Lower leg skin (tissue), 4 donors: ENCODE measurements around the gene SNRPN. TPM values are rescaled to one million over a fixed set of nuclear protein-coding genes. Genes with fewer than 3 reads are reported as not detected.
"Not testable (repeated sequence)": the region's sequence is repeated elsewhere in the genome, so short reads cannot be mapped to it uniquely, and the experiment has no call there.

ENCODE experiments used
- DNase-seq, 2 donors: peaks; one replicate each; pipeline ENCODE4 v3.0.0-alpha.2; 2019; ENCODE audit warnings: low spot score in 2 of 2
- H3K4me3 ChIP-seq: fragments of 200-600 bp; sonication (generic); 2 replicates; pipeline ENCODE4 v1.5.1; 2017; ENCODE audit warnings: mild to moderate bottlenecking, low read depth; ENCODE audit not compliant: poor library complexity, severe bottlenecking
- CTCF ChIP-seq, 3 donors: fragments of 450-650 bp; IDR thresholded peaks; one replicate each; pipeline ENCODE4 v1.5.1; 2016; ENCODE audit warnings: antibody characterized with exemption in 3 of 3, mild to moderate bottlenecking in 3 of 3, moderate library complexity in 2 of 3
- POLR2A ChIP-seq, 2 donors: fragments of 450-650 bp; IDR thresholded peaks; one replicate each; pipeline ENCODE4 v1.6.1; 2016 to 2017; ENCODE audit warnings: antibody characterized with exemption in 2 of 2, mild to moderate bottlenecking in 1 of 2, moderate library complexity in 1 of 2
- WGBS, 2 donors: methylation state at CpG; one replicate each; pipeline ENCODE4 v1.1.5; 2018; 5-methylcytosine and 5-hydroxymethylcytosine counted together
- intact Hi-C: fragments of 100-400 bp; cut with DNase I; formaldehyde crosslinking; loops from one replicate; pipeline ENCODE4 v1.15.0; 2023; ENCODE audit warnings: low total_unique reads
- total RNA-seq, 4 donors: library from RNA; depleted of rRNA; stranded (reverse); fragments of >200 nt; gene quantifications; one replicate each; pipeline ENCODE4 v1.1.0, GENCODE V29; 2016

SNRPN gene
- total RNA-seq, 4 donors from 2014 or later: 36.8 to 53.5 (median 45.0) TPM

GRCh38 chr15:24962880-24963279 is 8.1 kb downstream of the SNRPN start:
- intact Hi-C loops: no loop called here
- WGBS, 2 donors: 91 to 97% methylated on average over 4 of the region's 4 CpGs
- H3K4me3 ChIP-seq: no peak overlapping the region
- no peak for TF ChIP-seq POLR2A (IDR thresholded peaks at IDR 0.05)
- no peak for TF ChIP-seq CTCF (IDR thresholded peaks at IDR 0.05)
- no peak for DNase-seq

- intact Hi-C loops: no loop called here
- H3K4me3 ChIP-seq: no peak overlapping the region
- TF ChIP-seq CTCF (IDR thresholded peaks at IDR 0.05): no peak
- TF ChIP-seq POLR2A (IDR thresholded peaks at IDR 0.05): no peak
- no peak for DNase-seq
- WGBS, 2 donors: 70 to 80% methylated on average over 4 of the region's 4 CpGs
Observed at GRCh38 chr15:24966364-24967103, 11.7 kb downstream of the SNRPN start.

GRCh38 chr15:24971052-24971451 is 16.3 kb downstream of the SNRPN start:
- intact Hi-C loops: no loop called here
- WGBS, 2 donors: 86 to 92% methylated on average over 3 of the region's 3 CpGs
- H3K4me3 ChIP-seq: no peak overlapping the region
- TF ChIP-seq POLR2A (IDR thresholded peaks at IDR 0.05): no peak
- TF ChIP-seq CTCF (IDR thresholded peaks at IDR 0.05): no peak
- no peak for DNase-seq

GRCh38 chr15:24971772-24972171 is 17.0 kb downstream of the SNRPN start:
- DNase-seq: no peak
- H3K4me3 ChIP-seq: no peak overlapping the region
- intact Hi-C loops: no loop called here
- WGBS, 2 donors: 92 to 93% methylated on average over 8 of the region's 8 CpGs
- TF ChIP-seq POLR2A (IDR thresholded peaks at IDR 0.05) (no peak), CTCF (IDR thresholded peaks at IDR 0.05) (no peak)

- 88 to 96% methylated on average over 5 of the region's 5 CpGs for WGBS, 2 donors
- H3K4me3 ChIP-seq, intact Hi-C loops, DNase-seq: not testable (repeated sequence)
Observed at GRCh38 chr15:24972707-24973106, 17.9 kb downstream of the SNRPN start.

GRCh38 chr15:24976932-24977331 is 22.1 kb downstream of the SNRPN start:
- TF ChIP-seq CTCF (IDR thresholded peaks at IDR 0.05): no peak
- no peak for TF ChIP-seq POLR2A (IDR thresholded peaks at IDR 0.05)
- intact Hi-C loops: no loop called here
- WGBS, 2 donors: 83 to 92% methylated on average over 3 of the region's 3 CpGs
- no peak for DNase-seq
- H3K4me3 ChIP-seq: no peak overlapping the region
